SH-SY5Y (cell line): ENCODE data around the gene MYH9.

Experiments used
- GATA2 ChIP-seq: IDR thresholded peaks from 2 replicates; pipeline ENCODE4 v1.6.1; 2011; ENCODE audit warnings: mild to moderate bottlenecking, low read depth, low read length
- GATA3 ChIP-seq: IDR thresholded peaks from 2 replicates; pipeline ENCODE4 v1.6.1; 2011; ENCODE audit warnings: low read depth, mild to moderate bottlenecking, low read length, moderate library complexity

DNA sequence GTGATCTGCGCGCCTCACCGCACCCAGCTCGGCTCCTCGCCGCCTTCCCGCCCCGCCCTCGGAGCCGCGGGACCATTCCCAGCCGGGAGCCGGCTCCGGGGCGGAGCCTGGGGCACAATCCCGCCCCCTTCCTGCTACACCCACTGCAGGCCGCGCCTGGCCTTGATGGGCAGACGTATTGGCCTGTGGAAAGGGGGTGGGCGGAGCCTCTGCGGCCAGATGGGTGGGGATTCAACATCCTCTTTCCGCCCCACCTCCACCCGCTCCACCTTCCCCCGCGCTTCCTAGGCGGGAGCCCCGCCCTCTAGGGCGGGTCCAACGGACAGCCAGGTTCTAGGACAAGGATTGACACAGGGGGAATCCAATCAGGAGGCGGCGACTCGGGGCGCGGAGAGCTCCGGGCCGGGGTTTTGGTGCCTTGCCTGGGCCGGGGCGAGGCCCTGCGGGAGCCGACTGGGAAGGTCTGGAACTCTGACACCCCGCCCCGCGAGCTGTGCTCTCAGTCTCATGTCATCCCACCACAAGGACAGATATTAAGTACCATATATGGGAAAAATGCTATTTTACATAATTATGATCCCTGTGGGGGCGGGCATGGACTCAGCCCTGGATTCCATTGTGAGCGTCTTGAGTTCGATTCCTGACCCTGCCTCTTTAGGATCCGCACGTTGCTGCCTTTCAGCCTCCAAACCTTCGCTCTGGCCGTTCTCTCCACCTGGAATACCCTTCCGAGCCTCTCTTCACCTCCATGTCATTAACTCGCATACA, at the start of gene MYH9:
- TF ChIP-seq GATA2 (no peak), GATA3 (no peak)
